HEK293T (cell line): ENCODE data around the gene CCIN.

ENCODE experiments used
- CTBP1 ChIP-seq: fragments of 450-650 bp; IDR thresholded peaks from 2 replicates; pipeline ENCODE4 v1.6.1; 2016; ENCODE audit warnings: borderline replicate concordance
- NFRKB ChIP-seq: fragments of 450-650 bp; IDR thresholded peaks from 2 replicates; pipeline ENCODE4 v1.6.1; 2016; ENCODE audit warnings: mild to moderate bottlenecking, moderate library complexity
- SP1 ChIP-seq: fragments of 450-650 bp; IDR thresholded peaks from 2 replicates; pipeline ENCODE4 v1.6.1; 2017
- TARDBP ChIP-seq: fragments of 450-650 bp; IDR thresholded peaks from 2 replicates; pipeline ENCODE4 v1.6.1; 2016

- no peak for TF ChIP-seq SP1
- TF ChIP-seq NFRKB, result no peak
- no peak for TF ChIP-seq CTBP1
- TF ChIP-seq TARDBP, result no peak
Measured at GRCh38 chr9:36145970-36146369, 23.2 kb upstream of the CCIN start.
